Muscle layer of colon (tissue), 2 donors: ENCODE results near the gene SMURF2.

ENCODE experiments used
- H3K27ac ChIP-seq: one replicate; pipeline ENCODE4 v1.7.0; 2013; ENCODE audit warnings: low read depth, mild to moderate bottlenecking, low read length, moderate library complexity
- H3K27me3 ChIP-seq, 2 donors: one replicate each; pipeline ENCODE4 v1.7.0; 2013; ENCODE audit warnings: low read length in 2 of 2, mild to moderate bottlenecking in 2 of 2; ENCODE audit not compliant: insufficient read depth in 2 of 2, control insufficient read depth in 1 of 2
- H3K36me3 ChIP-seq: one replicate; pipeline ENCODE4 v1.7.0; 2013; ENCODE audit warnings: mild to moderate bottlenecking, low read length; ENCODE audit not compliant: insufficient read depth
- H3K4me1 ChIP-seq: one replicate; pipeline ENCODE4 v1.7.0; 2013; ENCODE audit warnings: mild to moderate bottlenecking, low read length; ENCODE audit not compliant: insufficient read depth
- H3K4me3 ChIP-seq, 2 donors: one replicate each; pipeline ENCODE4 v1.7.0; 2013; ENCODE audit warnings: low read length in 2 of 2, low read depth in 1 of 2, mild to moderate bottlenecking in 1 of 2, moderate library complexity in 1 of 2
- H3K9ac ChIP-seq: one replicate; pipeline ENCODE4 v1.7.0; 2013; ENCODE audit warnings: low read length
- H3K9me3 ChIP-seq: one replicate; pipeline ENCODE4 v1.7.0; 2013; ENCODE audit warnings: mild to moderate bottlenecking, low read length
- donor health status: abdominal sarcoma.
- donor health status: Adenocarcinoma of cecum.

Gene SMURF2

DNA sequence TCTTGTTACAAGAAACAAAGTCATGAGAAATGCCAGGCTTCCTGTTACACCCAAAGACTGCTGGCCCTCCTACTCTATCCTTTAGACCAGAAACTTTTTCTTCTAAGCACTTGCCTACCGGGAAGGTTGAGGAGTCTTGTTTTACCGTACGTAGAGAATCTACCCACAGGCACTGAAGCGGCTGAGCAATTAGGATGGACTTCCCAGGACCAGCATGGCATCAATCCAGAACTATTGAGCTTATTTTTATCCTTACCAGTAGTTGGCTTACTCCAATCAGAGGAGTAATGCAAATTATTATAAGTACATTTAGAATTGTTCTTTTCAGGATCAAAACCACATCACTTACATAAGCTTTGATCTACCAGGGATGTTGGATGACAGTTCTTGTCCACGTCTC is 129.7 kb downstream of the SMURF2 start:
- Histone ChIP-seq H3K4me3 (no peak overlapping the region), H3K36me3 (peaks cover 96% of the 10 kb centered on the region), H3K9me3 (no peaks in the 10 kb centered on the region), H3K27me3 (no peaks in the 10 kb centered on the region), H3K27ac (no peak overlapping the region), H3K4me1 (no peaks in the 10 kb centered on the region), H3K9ac (no peak overlapping the region)

DNA sequence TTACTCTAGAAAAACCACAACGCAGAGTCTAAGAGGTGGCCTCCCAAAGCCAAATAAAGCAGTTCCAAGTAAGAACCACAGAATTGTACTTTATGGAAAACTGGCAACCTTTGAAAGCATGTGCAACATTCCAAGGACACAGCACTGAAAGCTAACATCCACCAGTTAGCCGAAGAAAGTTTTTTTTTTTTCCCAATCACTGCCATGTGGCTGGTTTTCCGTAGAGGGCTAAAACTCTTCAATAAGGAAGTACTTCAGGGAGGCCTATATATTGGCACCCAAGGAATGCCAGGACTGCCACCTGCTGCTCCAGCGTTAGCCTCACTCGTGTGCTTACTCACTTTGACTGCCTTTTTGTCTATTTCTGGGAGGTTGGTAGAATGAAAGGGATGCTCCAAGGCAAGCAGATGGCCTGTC is 130.1 kb downstream of the SMURF2 start:
- no peak overlapping the region for H3K9ac ChIP-seq
- H3K27me3 ChIP-seq = no peaks in the 10 kb centered on the region
- H3K36me3 ChIP-seq = peaks cover 95% of the 10 kb centered on the region
- no peak overlapping the region for H3K27ac ChIP-seq
- H3K4me3 ChIP-seq = no peak overlapping the region
- no peaks in the 10 kb centered on the region for H3K9me3 ChIP-seq
- H3K4me1 ChIP-seq = no peaks in the 10 kb centered on the region

DNA sequence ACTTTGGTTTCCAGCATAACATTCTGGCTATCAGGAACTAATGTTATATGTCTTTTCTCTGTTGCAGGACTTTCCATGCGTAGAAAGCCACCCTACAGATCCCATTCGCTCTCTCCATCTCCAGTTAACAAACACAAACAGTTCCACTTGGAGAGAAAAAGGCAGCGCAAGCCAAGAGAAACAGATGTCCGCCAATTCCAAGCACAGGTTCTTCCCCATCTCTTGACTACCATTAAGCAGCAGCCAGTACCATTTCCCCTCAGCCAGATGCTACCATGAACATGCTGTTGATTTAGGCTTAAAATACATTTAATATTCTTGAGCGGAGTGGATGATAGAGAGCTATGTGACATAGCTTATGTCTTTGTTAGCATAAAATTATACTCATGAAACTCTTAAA is 132.9 kb downstream of the SMURF2 start:
- Histone ChIP-seq H3K27ac (no peak overlapping the region), H3K27me3 (no peaks in the 10 kb centered on the region), H3K4me3 (no peak overlapping the region), H3K4me1 (no peaks in the 10 kb centered on the region), H3K9ac (no peak overlapping the region), H3K9me3 (no peaks in the 10 kb centered on the region), H3K36me3 (peaks cover 90% of the 10 kb centered on the region)

DNA sequence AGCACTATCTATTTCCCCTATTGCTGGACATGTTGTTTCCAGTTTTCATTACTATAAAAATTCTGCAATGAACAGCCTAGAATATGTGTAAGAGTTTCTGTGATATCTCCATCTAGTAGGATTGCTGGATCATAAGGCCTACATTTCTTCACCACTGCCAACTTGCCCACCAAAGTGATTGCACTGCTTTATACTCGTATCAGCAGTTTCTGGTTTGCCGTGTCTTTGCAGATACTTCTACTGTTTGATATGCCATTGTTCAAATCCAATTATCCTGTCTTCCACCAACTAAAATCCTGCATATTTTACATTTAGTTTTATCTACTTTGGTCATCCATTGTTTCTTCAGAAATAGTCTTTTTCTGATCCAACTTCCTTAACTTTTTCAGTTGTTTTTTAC is 134.2 kb downstream of the SMURF2 start:
- no peak overlapping the region for H3K9ac ChIP-seq
- no peaks in the 10 kb centered on the region for H3K9me3 ChIP-seq
- no peak overlapping the region for H3K27ac ChIP-seq
- no peak overlapping the region for H3K4me3 ChIP-seq
- H3K27me3 ChIP-seq = no peaks in the 10 kb centered on the region
- H3K36me3 ChIP-seq = peaks cover 87% of the 10 kb centered on the region
- no peaks in the 10 kb centered on the region for H3K4me1 ChIP-seq

DNA sequence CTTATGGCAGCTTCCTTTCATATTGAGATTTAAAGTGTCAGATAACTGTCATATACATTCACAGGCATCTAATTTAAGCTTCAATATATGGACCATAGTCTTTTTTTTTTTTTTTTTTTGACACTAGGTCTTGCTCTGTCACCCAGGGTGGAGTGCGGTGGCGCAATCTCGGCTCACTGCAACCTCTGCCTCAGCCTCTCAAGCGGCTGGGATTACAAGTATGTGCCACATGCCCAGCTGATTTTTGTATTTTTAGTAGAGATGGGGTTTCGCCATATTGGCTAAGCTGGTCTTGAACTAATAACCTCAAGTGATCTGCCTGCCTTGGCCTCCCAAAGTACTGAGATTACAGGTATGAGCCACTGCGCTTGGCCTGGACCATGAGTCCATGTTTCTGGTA is 141.7 kb downstream of the SMURF2 start:
- Histone ChIP-seq H3K27me3 (no peaks in the 10 kb centered on the region), H3K4me3 (no peak overlapping the region), H3K4me1 (no peaks in the 10 kb centered on the region), H3K36me3 (peaks cover 57% of the 10 kb centered on the region), H3K9ac (no peak overlapping the region), H3K9me3 (no peaks in the 10 kb centered on the region), H3K27ac (no peak overlapping the region)

DNA sequence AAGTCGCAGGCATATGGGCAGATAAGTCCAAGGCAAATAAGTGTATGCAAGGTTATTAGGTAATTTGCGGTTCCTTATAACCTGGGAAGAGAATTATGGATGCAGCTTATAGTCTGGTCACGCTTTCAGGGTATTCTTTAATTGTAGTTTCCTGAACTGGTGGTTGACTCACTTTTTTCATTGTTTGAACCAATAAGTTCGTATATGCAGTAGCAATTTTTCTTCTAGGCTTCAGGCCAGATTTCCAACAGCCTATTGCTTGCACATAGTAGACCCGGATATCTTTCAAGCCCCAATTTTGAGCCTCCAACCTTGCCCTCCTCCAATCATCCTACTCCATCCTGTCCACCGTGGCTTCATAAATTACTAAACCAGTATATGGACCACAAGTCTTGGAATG is 142.5 kb downstream of the SMURF2 start:
- Histone ChIP-seq H3K4me1 (no peaks in the 10 kb centered on the region), H3K27me3 (no peaks in the 10 kb centered on the region), H3K9ac (no peak overlapping the region), H3K27ac (no peak overlapping the region), H3K4me3 (no peak overlapping the region), H3K9me3 (no peaks in the 10 kb centered on the region), H3K36me3 (peaks cover 61% of the 10 kb centered on the region)

DNA sequence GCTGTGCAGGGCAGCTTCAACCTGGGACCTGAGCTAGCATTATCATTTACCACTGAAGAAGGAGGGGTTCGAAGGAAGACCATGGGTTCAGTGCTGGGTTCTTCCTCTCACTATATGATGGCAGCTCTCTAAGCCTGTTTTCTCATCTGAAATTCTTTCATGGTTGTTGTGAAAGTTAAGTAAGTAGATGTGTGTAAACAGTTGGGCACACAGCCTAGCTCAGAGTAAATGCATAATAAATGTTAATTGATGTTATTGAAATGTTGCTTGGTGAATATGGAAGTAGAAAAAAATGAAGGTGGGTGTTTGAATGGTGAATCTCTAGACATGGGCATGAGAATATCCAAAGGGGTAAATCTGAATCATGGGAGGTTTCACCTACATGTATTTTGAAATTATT is 146.3 kb downstream of the SMURF2 start:
- no peak overlapping the region for H3K4me3 ChIP-seq
- no peaks in the 10 kb centered on the region for H3K9me3 ChIP-seq
- no peak overlapping the region for H3K9ac ChIP-seq
- no peaks in the 10 kb centered on the region for H3K27me3 ChIP-seq
- peaks cover 51% of the 10 kb centered on the region for H3K36me3 ChIP-seq
- no peak overlapping the region for H3K27ac ChIP-seq
- no peaks in the 10 kb centered on the region for H3K4me1 ChIP-seq

DNA sequence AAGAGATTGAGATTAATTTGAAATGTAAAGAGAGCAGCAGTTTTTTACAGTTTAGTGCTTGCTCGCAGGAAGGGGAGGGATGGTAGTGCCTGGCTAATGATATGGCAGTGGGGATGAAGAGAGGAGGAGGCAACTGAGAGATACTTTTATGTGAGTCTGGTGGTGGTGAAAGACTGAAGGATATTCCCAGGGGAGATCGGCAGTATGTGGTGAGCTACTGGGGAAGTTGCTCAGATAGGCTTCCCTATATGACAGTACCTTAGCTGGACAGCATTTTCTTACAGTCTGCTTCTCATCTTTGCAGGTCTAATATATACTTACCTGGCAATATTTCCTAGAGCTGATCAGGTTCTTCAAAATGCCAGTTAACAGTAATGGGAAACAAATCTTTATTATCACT is 146.7 kb downstream of the SMURF2 start:
- Histone ChIP-seq H3K36me3 (peaks cover 50% of the 10 kb centered on the region), H3K4me3 (no peak overlapping the region), H3K9ac (no peak overlapping the region), H3K27ac (no peak overlapping the region), H3K9me3 (no peaks in the 10 kb centered on the region), H3K27me3 (no peaks in the 10 kb centered on the region), H3K4me1 (no peaks in the 10 kb centered on the region)

DNA sequence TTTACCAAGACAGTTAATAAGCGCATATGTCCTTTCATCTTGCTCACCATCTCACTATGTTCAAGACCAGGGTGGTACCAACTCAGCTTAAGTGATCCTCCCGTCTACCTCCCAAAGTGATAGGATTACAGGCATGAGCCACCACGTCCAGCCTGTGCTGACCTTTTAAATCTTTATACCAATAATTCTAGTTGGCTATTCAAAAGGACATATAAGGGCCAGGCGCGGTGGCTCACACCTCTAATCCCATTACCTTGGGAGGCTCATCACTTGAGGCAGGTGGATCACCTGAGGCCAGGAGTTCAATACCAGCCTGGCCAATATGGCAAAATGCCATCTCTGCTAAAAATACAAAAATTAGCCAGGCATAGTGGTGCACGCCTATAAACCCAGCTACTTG is 152.9 kb downstream of the SMURF2 start:
- Histone ChIP-seq H3K36me3 (peaks cover 36% of the 10 kb centered on the region), H3K4me3 (no peak overlapping the region), H3K27ac (no peak overlapping the region), H3K9me3 (no peaks in the 10 kb centered on the region), H3K27me3 (no peaks in the 10 kb centered on the region), H3K9ac (no peak overlapping the region), H3K4me1 (peaks cover 18% of the 10 kb centered on the region)

DNA sequence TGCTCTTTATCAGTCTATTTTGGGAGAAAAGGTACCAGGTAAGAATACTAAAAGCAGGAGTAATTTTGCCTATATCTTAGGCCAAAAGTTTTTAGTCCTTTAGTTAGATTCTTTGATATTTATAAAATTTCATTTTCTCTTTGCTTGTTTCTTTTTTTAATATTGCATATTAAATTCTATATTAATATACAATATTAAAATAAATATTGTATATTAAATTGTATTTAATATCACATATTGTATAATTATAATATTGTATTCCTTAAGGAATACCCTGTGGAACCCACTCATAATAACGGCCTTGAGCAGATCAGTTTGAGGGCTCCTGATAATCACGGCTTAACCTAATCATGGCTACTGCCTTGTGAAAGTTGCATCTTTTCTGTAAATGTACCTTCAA is 153.4 kb downstream of the SMURF2 start:
- Histone ChIP-seq H3K4me3 (peak overlapping the region in 1 of 2 donors; percentile 99), H3K9ac (peak overlapping the region; percentile 97), H3K27ac (no peak overlapping the region), H3K4me1 (peaks cover 23% of the 10 kb centered on the region), H3K9me3 (no peaks in the 10 kb centered on the region), H3K36me3 (peaks cover 41% of the 10 kb centered on the region), H3K27me3 (no peaks in the 10 kb centered on the region)

DNA sequence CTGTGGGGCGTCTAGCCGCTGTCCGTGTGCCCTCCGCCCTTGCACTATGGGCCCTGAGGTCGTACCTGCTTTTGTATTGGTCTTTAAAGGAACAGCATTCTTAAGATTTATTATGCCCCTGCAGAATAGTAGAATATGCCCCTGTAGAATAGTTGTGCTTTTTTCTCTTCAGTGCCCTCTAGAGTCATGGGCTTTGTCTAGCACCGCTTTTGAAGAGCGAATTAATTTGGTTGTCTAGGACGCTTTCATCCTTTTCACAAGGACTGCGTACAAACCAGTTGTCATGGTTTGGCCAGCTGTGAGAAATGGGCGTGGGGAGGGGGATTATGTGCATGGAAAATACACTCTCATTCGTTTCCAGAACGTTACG is 154.7 kb downstream of the SMURF2 start:
- Histone ChIP-seq H3K4me3 (peak overlapping the region; percentile 95 to 99), H3K36me3 (peaks cover 47% of the 10 kb centered on the region), H3K9ac (peak overlapping the region; percentile 97), H3K9me3 (no peaks in the 10 kb centered on the region), H3K4me1 (peaks cover 36% of the 10 kb centered on the region), H3K27ac (peak overlapping the region; percentile 100), H3K27me3 (no peaks in the 10 kb centered on the region)

DNA sequence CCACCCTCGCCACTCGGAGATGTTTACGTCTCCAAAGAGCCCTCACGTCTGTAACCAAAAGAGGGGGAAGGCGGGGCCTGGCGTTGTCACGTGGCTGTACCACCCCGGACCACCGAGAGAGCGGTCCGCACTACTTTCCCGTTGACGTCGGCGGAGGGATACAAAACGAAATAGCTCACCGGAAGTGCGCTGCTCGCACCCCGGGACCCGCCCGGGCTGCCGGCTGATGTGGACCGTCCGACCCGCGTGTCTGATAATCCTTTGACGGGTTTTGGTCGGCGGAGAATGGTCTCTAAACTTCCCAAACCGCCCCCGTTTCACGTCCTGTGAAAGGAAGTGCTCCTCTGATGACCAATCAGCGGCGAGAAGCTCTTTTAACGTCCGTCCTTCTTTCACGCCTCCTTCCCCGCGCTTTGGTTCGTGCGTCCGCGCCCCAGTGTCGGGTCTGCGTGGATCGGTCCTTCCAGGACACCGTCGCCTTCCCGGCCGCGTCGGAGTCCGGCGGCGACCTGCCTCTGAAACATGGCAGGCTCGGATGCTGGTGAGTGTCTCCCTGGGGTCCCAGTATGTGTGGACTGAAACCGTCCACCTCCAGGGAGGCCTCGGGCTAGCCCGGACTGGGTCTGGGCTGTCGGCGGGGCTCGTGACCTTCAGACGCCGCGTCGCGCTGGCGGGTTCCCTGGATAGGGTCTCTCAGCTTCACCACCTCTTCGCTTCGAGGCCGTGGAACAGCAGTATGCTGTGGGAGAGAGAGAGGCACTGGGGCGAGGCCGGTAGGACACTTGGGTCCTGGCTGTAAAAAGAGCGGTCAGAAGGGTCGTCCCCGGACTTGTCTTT is 155.3 kb downstream of the SMURF2 start, which contains the start of gene CEP95:
TSS of gene CEP95 (plus strand) at position 402 of the 837 bp plus-strand sequence. CDS start at position 523, 121 bp downstream.
- Histone ChIP-seq H3K4me1 (peaks cover 42% of the 10 kb centered on the region), H3K27me3 (no peaks in the 10 kb centered on the region), H3K27ac (peak within 1 kb of the TSS; percentile 100), H3K4me3 (peak within 1 kb of the TSS; percentile 95 to 99), H3K36me3 (peaks cover 49% of the 10 kb centered on the region), H3K9me3 (no peaks in the 10 kb centered on the region), H3K9ac (peak within 1 kb of the TSS; percentile 100)
